HCT116 (cell line): Measurements from ENCODE around the gene MIPEP. TPM values are rescaled to one million over a fixed set of nuclear protein-coding genes. Genes with fewer than 3 reads are reported as not detected.

Source experiments
- ATAC-seq: fragments of 200-7000 bp; cut with Tn5 transposase; 2 replicates; pipeline ENCODE4 v1.9.1; 2020; ENCODE audit warnings: mild to moderate bottlenecking, moderate library complexity
- BruUV-seq: library from RNA; stranded (reverse); fragments of 400-500 nt; replicated peaks from 2 replicates; lab custom pipeline; 2021; lab: Mats Ljungman, UMichigan
- CTCF ChIA-PET: fragments of 300-600 bp; sonication (Branson Sonifier 250); formaldehyde crosslinking; loops from one replicate; lab custom pipeline; 2021; ENCODE audit warnings: antibody characterized with exemption; lab: Charles Lee
- POLR2A ChIA-PET: fragments of 300-600, 350-600 bp; sonication (Branson Sonifier 250); formaldehyde crosslinking; loops from one replicate; lab custom pipeline; 2021; ENCODE audit warnings: antibody characterized with exemption; lab: Charles Lee
- RAD21 ChIA-PET, 2 experiments: fragments of 300-600 bp; sonication (Branson Sonifier 250); formaldehyde crosslinking; loops; one replicate each; lab custom pipeline; 2023; ENCODE audit warnings: low total read pairs in 2 of 2; ENCODE audit not compliant: uncharacterized antibody in 2 of 2, unreplicated experiment in 2 of 2, low non-redundant PET in 1 of 2; lab: Charles Lee
- DNase-seq: peaks from one replicate; pipeline ENCODE4 v3.0.0-alpha.2; 2010; ENCODE audit warnings: low read depth, low spot score
- H2AFZ ChIP-seq: fragments of 200-600 bp; shearing (Covaris generic), sonication (generic); 2 replicates; pipeline ENCODE4 v1.6.1; 2017; ENCODE audit warnings: low read depth, mixed run types, mixed read lengths, antibody characterized with exemption, low read length; ENCODE audit not compliant: poor library complexity, severe bottlenecking
- H3K27ac ChIP-seq: 2 replicates; pipeline ENCODE4 v1.5.1; 2012; ENCODE audit warnings: low read depth, low read length
- H3K27me3 ChIP-seq: fragments of 200-600 bp; sonication (generic); 2 replicates; pipeline ENCODE4 v1.6.1; 2016; ENCODE audit warnings: mixed run types, low read length, mixed read lengths; ENCODE audit not compliant: insufficient read depth
- H3K36me3 ChIP-seq, 2 experiments: fragments of 200-500 bp in 1 of 2; fragments of 200-600 bp in 1 of 2; sonication (Bioruptor generic) in 1 of 2; sonication (generic) in 1 of 2; 2 replicates each; pipeline versions ENCODE4 v1.5.1 to v1.6.1; 2014 to 2016; ENCODE audit warnings: low read length in 2 of 2, inconsistent platforms in 1 of 2, mixed read lengths in 1 of 2, mixed run types in 1 of 2; ENCODE audit not compliant: insufficient read depth in 2 of 2, control insufficient read depth in 1 of 2
- H3K4me1 ChIP-seq, 2 experiments: fragments of 200-600 bp in 1 of 2; sonication (generic) in 1 of 2; 2 replicates each; pipeline versions ENCODE4 v1.5.1 to v1.6.1; 2012 to 2017; ENCODE audit warnings: low read length in 2 of 2, inconsistent platforms in 1 of 2, mild to moderate bottlenecking in 1 of 2, mixed read lengths in 1 of 2, mixed run types in 1 of 2, moderate library complexity in 1 of 2; ENCODE audit not compliant: insufficient read depth in 2 of 2, control insufficient read depth in 1 of 2
- H3K4me2 ChIP-seq: fragments of 200-600 bp; sonication (generic); 2 replicates; pipeline ENCODE4 v1.6.1; 2017; ENCODE audit warnings: mixed run types, low read length, mixed read lengths
- H3K4me3 ChIP-seq, 2 experiments: fragments of 200-600 bp in 1 of 2; sonication (generic) in 1 of 2; replicated peaks in 1 of 2; 2 replicates each; pipeline ENCODE4 v1.5.1; 2011 to 2016; ENCODE audit warnings: low read length in 2 of 2, control low read depth in 1 of 2, low read depth in 1 of 2, mild to moderate bottlenecking in 1 of 2, mixed read lengths in 1 of 2, mixed run types in 1 of 2
- H3K79me2 ChIP-seq: fragments of 200-600 bp; sonication (generic); 2 replicates; pipeline ENCODE4 v1.6.1; 2017; ENCODE audit warnings: mild to moderate bottlenecking, mixed run types, low read length, moderate library complexity, mixed read lengths; ENCODE audit not compliant: insufficient read depth
- H3K9ac ChIP-seq: fragments of 200-600 bp; sonication (generic); 2 replicates; pipeline ENCODE4 v1.6.1; 2016; ENCODE audit warnings: low read length, mixed read lengths
- H3K9me2 ChIP-seq: fragments of 200-600 bp; sonication (generic), shearing (Covaris generic); 2 replicates; pipeline ENCODE4 v1.6.1; 2017; ENCODE audit warnings: mixed run types, mild to moderate bottlenecking, moderate library complexity; ENCODE audit not compliant: insufficient read depth
- H3K9me3 ChIP-seq, 2 experiments: fragments of 200-500 bp in 1 of 2; fragments of 200-600 bp in 1 of 2; sonication (Bioruptor generic) in 1 of 2; sonication (generic) in 1 of 2; 2 replicates each; pipeline ENCODE4 v1.6.1; 2014 to 2017; ENCODE audit warnings: low read length in 2 of 2, mixed read lengths in 2 of 2, inconsistent platforms in 1 of 2, low read depth in 1 of 2, mild to moderate bottlenecking in 1 of 2, mixed run types in 1 of 2, moderate library complexity in 1 of 2; ENCODE audit not compliant: control insufficient read depth in 1 of 2, insufficient read depth in 1 of 2
- H4K20me1 ChIP-seq: fragments of 200-600 bp; sonication (generic), shearing (Covaris generic); 2 replicates; pipeline ENCODE4 v1.6.1; 2017; ENCODE audit warnings: mixed run types, mild to moderate bottlenecking, moderate library complexity; ENCODE audit not compliant: insufficient read depth
- CBX3 ChIP-seq: IDR thresholded peaks from 2 replicates; pipeline ENCODE4 v1.6.1; 2012; ENCODE audit warnings: low read depth
- CEBPB ChIP-seq: IDR thresholded peaks from 2 replicates; pipeline ENCODE4 v1.6.1; 2012; ENCODE audit warnings: low read depth
- EGR1 ChIP-seq: IDR thresholded peaks from 2 replicates; pipeline ENCODE4 v1.6.1; 2012; ENCODE audit warnings: low read depth
- ELF1 ChIP-seq: IDR thresholded peaks from 2 replicates; pipeline ENCODE4 v1.6.1; 2012; ENCODE audit warnings: low read depth, borderline replicate concordance
- FOSL1 ChIP-seq: IDR thresholded peaks from 2 replicates; pipeline ENCODE4 v1.6.1; 2012; ENCODE audit warnings: low read depth
- JUND ChIP-seq: IDR thresholded peaks from 2 replicates; pipeline ENCODE4 v1.6.1; 2012
- RAD21 ChIP-seq: IDR thresholded peaks from 2 replicates; pipeline ENCODE4 v1.6.1; 2012; ENCODE audit warnings: low read depth, mild to moderate bottlenecking
- SP1 ChIP-seq: IDR thresholded peaks from 2 replicates; pipeline ENCODE4 v1.6.1; 2012; ENCODE audit warnings: low read depth
- TCF7L2 ChIP-seq: IDR thresholded peaks from 2 replicates; pipeline ENCODE4 v1.7.0; 2011; ENCODE audit warnings: borderline replicate concordance, inconsistent platforms; ENCODE audit not compliant: insufficient read depth, insufficient read length; ENCODE audit errors: extremely low read depth
- YY1 ChIP-seq: IDR thresholded peaks from 2 replicates; pipeline ENCODE4 v1.6.1; 2011; ENCODE audit warnings: low read length, low read depth, moderate library complexity, mild to moderate bottlenecking; ENCODE audit not compliant: insufficient replicate concordance; ENCODE audit errors: extremely low read depth
- intact Hi-C: fragments of 100-400 bp; cut with micrococcal nuclease; formaldehyde crosslinking; loops from 2 replicates; pipeline ENCODE4 v1.10.0; 2022
- total RNA-seq: library from RNA; stranded (reverse); gene quantifications from one replicate; pipeline ENCODE4 v1.2.1, GENCODE V29; 2021; ENCODE audit not compliant: unreplicated experiment
- TF ChIP-seq, protein P1 (sequence below): IDR thresholded peaks from 2 replicates; pipeline ENCODE4 v1.6.1; 2011; ENCODE audit warnings: mild to moderate bottlenecking, low read length, moderate library complexity; ENCODE audit not compliant: insufficient replicate concordance; ENCODE audit errors: extremely low read depth

Gene MIPEP
- total RNA-seq, 1 experiment from 2014 or later: 33.3 TPM

DNA sequence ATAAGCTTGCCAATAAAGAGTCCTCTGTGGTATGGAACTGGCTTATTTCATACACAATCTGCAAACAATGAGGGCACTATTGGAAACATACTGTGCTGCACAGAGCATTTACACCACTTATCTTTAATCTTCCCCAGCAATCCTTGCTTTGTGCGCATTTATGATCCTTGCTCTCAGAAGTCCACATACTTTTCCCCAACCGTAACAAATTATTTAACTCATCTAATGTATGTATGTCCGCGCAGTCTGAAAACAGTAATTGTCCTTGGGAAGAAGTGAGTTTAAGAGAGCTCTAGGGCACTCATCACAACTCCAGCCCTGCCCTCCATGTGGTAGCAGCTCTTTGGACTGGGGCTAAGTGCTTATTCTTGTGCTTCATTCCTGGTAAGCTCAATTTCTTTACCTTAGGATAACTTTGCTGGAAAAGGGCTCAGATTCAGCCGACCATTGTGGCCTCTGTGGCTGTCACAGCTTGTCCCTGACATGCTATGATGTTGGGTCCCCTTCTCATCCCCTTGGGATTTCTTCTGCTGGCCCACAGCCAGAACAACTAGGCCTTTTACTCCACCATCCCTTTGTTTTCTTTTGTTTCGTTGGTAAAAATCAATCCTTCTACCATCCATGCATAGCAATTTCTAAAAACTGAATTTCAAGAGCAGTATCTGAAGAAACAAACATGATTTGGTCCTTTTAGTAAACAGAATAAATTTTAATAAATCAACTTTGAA is 166.3 kb downstream of the MIPEP start:
- ChIA-PET POLR2A (no interaction called here), RAD21 (no interaction called here), CTCF (interaction anchor here (1.1 kb wide), 1 partner anchor 15 kb away, joined by 3 read pairs; no protein-coding TSS in a partner anchor)
- H3K4me1 ChIP-seq: no peaks in the 10 kb centered on the region
- H3K4me2 ChIP-seq: no peak overlapping the region
- H3K9me2 ChIP-seq: no peaks in the 10 kb centered on the region
- ATAC-seq (no peak), DNase-seq (no peak)
- no peak overlapping the region for H3K27ac ChIP-seq
- H3K4me3 ChIP-seq: no peak overlapping the region
- intact Hi-C loops: loop anchor here (10.0 kb wide), 1 partner anchor 58 kb away; no protein-coding TSS in a partner anchor
- H3K9me3 ChIP-seq: no peaks in the 10 kb centered on the region
- no peak overlapping the region for H3K9ac ChIP-seq
- no peaks in the 10 kb centered on the region for H3K36me3 ChIP-seq
- no TSS peak for BruUV-seq
- no peaks in the 10 kb centered on the region for H3K27me3 ChIP-seq
- H4K20me1 ChIP-seq: no peaks in the 10 kb centered on the region
- H3K79me2 ChIP-seq: no peaks in the 10 kb centered on the region
- no peak overlapping the region for H2AFZ ChIP-seq
- TF ChIP-seq FOSL1: no peak
- TF ChIP-seq EGR1: no peak
- no peak for TF ChIP-seq CBX3
- no peak for TF ChIP-seq YY1
- TF ChIP-seq SP1: no peak
- TF ChIP-seq, protein P1, sequence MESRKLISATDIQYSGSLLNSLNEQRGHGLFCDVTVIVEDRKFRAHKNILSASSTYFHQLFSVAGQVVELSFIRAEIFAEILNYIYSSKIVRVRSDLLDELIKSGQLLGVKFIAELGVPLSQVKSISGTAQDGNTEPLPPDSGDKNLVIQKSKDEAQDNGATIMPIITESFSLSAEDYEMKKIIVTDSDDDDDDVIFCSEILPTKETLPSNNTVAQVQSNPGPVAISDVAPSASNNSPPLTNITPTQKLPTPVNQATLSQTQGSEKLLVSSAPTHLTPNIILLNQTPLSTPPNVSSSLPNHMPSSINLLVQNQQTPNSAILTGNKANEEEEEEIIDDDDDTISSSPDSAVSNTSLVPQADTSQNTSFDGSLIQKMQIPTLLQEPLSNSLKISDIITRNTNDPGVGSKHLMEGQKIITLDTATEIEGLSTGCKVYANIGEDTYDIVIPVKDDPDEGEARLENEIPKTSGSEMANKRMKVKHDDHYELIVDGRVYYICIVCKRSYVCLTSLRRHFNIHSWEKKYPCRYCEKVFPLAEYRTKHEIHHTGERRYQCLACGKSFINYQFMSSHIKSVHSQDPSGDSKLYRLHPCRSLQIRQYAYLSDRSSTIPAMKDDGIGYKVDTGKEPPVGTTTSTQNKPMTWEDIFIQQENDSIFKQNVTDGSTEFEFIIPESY: no peak
- TF ChIP-seq ELF1: no peak
- no peak for TF ChIP-seq TCF7L2
- no peak for TF ChIP-seq CEBPB
- TF ChIP-seq JUND: no peak
- TF ChIP-seq RAD21: no peak
